GM21381 (cell line): ENCODE data around the gene ZBTB34.

Source experiments
- ATAC-seq: cut with Tn5 transposase; IDR thresholded peaks from one replicate; pipeline ENCODE4 v1.9.1; 2021; ENCODE audit warnings: mild to moderate bottlenecking, moderate library complexity; ENCODE audit not compliant: unreplicated experiment

The ZBTB34 gene

DNA sequence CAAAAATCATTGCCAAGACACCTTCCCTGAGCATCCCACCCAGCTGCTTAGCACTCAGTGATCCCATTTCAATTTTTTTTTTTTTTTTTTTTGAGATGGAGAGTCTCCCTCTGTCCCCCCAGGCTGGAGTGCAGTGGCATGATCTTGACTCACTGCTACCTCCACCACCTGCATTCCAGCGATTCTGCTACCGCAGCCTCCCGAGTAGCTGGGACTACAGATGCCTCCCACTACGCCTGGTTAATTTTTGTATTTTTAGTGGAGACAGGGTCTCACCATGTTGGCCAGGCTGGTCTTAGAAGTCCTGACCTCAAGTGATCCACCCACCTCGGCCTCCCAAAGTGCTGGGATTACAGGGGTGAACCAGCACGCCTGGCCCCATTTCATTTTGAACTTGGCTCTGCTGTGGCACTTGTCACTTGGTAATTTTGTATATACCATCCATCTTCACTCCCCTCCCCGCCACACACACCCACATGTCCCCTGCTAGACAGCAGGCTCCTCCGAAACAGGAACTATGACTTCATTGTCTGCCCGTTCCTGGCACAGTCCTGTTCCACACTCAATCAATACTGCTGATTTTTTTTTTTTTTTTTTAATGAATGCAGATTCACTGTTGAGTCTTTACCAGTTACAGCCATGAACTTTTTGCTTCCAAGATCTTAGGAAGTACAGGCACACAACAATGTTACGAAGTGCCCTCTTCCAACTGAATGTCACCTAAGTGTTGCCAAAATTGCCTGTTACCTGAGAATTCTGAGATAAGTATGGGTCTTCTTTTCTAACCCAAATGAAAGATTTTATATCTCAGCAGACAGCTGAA, 17.3 kb upstream of the ZBTB34 start:
- ATAC-seq = no peak

DNA sequence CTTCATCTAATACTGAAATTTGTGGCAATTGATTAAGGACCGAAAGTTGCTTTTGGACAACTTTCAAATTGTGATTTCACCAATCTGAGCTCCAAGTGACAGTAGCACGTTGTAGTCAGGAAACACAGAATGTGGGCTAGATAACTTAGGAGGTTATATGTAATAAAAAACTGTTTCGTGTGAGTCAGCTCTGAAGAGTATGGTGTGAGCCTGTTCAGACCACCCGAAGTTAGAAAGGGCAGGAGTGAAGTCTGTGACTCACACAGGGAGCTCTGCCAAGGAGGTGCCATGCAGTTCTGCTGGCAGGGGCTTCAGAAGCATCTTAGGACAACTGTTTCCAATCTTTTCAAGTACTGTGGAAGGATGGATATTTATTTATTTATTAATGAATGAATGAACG, 16.4 kb upstream of the ZBTB34 start:
- ATAC-seq = no peak

DNA sequence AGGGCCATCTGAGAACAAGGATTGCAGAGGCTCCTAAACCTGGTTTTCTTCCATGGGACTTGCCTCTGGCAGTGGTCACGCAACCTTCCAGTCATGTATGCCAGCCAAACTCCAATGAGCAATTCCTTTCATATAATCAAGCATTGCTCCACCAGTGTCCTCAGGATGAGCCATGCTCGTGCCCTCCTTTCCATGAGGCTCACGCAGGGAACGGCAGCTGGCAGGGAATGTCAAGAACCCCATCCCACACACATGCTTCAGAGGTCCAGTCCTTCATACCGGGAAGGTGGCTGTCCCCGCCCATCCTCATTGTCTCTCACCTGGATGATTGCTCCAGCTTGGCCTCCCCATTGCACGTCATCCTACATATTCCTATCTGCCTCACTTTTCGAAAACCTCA, 13.4 kb upstream of the ZBTB34 start:
- ATAC-seq = no peak

DNA sequence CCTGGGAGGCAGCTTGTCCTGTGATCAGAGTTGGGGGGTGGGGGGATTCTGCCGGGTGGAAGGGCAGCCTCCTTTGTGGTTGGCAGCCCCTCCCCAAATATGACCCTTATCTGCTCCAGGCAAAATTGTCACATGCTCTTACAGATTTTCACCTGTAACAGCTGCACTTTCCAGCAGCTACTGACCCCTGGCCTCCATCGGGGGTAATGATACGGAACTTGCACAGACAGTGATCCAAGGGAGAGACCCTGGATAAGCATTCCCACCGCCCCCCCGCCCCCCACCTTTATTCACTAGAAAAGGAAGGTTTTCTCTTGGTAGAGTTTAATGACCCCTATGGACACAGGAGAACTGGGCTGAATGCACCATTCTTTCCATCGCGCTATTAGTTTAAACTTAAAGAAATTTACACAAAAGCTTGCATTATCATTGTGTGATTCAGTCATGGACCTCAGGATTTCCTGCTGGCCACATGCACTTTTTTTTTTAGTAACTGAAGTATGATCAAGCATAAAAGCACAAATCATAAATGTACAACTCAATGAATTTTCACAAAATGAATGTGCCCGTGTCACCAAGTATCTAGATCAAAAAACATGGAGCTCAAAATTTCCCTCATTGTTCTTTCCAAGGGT, 10.7 kb upstream of the ZBTB34 start:
- ATAC-seq = no peak

DNA sequence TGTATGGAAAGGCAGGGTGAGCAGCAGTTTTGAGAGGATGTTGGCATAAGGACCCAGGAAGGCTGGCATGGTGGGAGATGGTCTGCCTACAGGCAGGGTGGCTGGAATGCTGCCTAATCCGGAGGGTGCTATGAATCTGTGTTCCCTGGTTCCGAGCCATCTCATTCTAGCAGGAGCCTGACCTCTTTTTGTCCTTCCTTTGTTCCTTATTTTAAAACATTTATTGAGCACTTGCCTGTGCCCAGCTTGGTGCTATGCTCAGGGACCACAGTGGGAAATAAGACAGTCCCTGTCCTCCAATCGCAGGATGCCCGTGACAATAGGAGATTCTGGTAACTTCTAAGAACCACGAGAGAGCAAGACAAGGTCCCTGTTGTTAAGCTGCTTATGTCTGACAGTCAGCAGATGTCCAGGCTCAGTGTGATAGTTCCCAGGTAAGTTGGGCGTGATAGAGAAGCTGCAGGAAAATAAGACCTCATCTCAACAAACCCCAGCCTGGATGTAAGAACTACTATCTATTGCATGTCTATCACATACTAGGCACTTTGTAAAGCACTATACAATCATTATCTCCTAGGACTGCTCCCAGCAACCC, 9.1 kb upstream of the ZBTB34 start:
- ATAC-seq = no peak

DNA sequence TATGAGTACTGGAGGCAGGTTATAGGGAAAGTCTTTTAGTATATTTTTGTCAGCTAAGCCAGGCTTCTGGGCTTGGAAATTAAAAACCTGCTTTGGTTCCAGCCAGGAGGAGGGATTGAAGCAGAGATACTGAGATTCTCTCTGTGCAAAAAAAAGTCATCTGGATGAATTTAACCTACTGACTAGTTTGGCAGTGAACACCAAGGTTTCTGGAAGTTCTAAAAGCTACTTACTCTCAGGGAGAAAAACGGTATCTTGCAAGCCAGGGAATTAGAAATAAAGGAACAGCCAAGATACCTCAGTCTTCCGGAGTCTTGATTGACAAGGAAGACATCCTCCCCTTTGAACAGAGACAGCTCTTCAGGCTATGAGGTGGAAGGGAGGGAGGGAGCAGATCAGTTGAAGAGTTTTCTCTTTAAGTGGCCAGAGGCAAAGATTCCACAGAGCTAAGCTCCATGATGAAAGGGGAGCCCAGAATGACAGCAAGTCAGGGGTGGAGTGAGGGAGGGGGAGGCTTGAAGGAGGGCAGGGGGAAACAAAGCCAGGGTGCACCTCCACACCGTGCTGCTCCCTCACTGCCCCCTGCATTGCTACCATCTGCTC, 8.3 kb upstream of the ZBTB34 start:
- ATAC-seq = no peak

DNA sequence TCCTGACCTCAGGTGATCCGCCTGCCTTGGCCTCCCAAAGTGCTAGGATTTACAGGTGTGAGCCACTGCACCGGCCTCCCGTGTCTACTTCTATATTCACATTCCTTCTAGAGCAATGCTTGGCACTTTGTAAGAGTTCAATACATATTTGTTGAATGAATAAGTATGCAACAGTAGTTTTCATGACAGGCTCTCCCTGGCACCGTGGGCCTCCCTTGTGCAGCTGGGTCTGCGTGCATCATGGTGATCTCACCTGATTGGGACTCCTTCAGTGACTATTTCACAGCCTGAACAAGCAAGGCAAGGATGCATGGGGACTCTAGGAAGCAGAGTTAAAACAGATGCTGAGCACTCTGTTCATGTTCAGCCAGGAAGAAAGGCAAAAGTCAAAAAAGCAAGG, 6.8 kb upstream of the ZBTB34 start:
- ATAC-seq = no peak

DNA sequence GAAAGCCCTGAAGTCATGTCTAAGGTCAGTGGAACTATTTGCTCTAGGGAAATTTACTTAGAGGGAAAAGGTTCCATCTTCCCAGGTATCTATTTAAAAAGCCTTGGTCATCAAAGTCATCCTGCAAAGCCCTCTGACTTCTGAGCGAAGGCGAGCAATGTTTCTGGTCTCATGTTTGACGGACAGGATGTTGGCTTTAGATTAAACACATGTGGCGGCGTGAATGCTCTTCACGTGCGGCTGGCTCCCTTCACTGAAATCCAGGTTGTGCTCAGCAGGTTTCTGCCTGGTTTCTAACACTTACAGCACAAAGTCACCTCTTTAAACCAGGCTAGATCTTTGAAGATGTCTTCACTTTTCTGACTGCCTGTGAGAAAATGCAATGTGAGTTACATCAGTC, 5.7 kb upstream of the ZBTB34 start:
- ATAC-seq = no peak

DNA sequence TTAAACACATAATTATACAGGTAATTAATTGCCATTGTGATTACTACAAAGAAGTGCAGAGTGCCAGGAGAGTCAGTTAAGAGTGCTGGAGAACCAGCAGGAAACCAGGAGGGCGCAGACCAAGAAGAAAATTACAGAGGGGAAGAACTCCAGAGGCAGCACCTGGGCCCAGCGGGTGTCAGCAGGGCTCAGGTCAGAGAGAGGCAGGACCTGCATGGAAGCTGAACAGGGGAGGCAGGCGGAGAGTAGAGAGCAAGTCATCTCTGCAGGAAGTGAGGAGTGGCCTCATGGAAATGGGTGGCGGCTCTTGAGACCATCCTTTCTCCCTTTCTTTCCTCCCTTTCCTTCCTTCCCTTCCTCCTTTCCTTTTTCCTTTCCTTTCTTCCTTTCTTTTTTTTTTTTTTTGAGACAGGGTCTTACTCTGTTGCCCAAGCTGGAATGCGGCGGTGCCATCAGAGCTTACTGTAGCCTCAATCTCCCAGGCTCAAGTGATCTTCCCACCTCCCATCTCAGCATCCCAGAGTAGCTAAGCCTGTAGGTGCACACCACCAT, 4.0 kb upstream of the ZBTB34 start:
- ATAC-seq = no peak

DNA sequence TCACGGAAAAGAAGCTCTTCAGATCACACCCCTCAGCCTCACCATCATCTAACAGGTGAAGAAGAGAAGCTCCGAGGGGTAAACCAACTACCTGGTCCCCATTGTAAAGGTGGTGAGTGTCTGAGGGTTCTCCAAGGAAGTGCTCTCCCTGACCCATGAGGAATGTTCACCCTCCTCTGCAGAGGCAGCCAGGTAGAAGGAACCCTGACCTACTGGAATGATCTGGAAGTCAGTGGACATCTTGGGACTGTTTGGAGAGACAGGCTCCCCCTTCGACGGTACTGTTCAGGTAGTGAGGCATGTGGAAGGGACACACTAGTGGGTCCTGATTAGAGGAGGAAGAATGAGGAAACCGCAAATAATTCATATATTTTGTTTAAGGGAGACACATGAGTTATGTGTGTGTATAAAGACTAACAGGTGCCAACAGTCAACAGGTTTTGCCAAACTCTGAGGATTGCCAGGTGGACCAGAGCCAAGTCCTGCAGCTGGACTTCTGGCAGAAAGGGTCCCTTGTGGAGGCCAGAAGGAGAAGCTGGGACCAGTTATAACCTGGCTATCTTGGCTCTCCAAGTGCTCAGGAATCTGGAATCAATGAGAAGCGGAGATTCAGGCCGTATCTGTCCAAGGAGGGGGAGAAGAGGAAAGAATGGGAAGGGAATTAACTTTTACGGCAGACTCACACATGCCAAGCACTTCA, 3.0 kb upstream of the ZBTB34 start:
- ATAC-seq = no peak

DNA sequence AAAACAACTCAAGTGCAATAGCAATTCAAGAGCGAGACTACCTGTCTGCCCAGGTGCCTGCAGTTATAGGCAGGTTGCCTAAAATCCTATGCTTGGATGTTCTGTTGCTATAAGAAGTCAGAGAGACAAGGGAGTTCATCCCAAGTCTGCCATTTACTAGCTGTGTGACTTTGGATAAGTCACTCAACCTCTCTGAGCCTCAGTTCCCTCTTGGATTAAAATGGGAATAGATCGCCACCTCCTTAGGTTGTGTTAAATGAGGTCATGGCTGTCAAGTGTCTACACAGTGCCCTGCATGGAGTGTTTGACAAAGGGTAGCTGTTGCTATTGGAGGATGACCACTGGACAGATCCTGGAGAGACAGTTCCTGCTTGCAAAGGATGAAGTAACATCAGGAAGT, 1.3 kb upstream of the ZBTB34 start:
- no peak for ATAC-seq

DNA sequence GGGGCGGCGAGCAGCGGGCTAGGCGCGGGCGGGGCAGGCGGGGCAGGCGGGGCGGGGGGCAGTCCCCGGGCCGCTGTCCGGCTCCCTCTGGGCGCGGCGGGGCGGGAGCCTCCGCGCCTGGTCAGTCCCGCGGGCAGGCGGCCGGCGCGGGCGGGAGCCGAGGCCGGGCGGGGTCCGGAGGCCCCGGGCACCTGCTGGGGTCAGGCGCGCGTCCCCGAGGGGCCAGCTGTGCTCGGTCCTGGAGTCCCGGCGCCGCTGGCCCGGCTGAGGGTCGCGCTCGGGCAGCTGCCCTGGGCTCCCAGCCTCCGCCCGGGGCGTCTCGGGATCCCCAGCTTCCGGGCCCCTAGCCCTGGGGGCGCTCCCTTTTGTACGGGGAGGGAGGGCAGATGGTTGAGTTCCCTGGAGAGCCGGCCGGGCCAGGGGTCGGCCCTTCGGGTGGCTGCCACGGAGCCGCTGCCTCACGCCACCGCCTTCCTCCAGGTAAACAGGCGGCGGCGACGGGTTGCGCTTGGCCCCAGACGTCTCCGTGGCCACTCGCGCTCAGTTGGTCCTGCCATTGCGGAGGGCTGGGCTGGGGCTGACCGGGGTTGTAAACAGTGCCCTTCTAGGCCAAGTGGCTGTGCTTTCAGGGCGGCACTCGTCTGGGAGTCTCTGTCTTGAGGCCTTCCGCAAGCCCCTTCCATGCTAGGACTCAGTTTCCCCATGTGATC, 473 bp downstream of the ZBTB34 start:
- ATAC-seq = peak; percentile 35

DNA sequence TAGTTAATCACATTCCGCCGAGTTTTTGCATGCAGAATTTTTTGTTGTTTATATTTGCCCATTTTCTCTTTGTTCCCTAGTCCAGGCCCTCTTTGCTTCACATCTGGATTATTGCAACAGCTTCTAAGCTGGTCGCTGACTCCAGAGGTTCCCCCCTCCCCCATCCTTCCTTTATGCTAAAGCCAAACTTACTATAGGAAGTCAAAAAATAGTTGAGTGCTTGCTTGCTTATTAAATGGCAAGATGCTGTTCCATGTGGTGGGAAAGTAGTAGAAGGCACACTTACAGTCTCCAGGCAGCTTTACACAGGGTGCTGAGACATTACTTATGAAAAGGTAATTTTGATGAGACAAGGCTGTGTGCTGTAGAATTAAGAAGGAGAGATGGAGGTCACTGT, 1.3 kb downstream of the ZBTB34 start:
- ATAC-seq = no peak

DNA sequence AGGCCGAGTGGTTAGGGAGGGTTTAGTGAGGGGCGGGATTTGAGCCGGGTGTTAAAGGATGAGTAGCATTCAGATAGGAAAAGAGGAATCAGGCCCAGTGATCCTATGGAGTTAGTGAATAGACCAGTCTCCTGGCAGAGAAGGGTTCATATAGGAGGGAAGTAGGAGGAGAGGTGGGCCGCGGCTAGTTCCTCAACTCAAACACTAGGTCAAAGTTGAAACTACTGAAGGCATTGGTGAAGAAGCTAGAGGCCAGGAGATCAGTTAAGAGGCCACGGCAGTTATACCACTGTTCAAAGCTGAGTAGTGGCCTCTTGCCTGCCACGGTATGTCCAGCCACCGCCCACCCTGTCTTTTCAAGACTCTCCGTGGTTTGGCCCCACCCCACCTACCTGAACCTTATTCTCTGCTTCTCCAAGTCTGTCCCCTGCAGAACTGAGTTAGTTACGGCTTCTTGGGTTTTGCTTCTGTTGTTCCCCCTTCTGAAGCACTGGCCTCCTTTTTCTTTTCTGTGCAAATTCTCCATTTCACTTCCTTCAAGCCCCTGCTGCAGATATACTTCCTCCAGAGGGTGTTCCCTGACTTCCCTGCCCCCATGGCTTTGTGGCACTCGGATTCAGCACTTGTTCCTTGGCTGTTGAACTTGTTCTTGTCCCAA, 1.8 kb downstream of the ZBTB34 start:
- ATAC-seq = no peak

DNA sequence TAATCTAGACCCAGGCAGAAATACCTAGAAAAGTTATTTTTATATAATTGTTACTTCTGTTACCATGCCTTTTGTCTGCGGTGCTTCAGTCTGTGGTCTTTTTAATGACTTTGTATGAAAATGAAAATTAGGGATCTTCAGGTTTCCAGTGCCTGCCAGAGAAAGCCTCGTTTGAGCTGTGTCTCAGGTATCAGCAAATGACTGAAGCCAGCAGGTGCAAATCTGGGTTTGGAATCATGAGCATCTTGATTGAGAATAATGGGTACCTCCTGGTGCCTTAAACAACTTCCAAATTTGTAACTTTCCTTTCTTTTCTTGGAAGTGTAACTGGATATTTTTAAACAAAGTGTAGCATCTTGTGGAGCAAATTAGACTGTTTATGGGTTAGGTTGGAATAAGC, 4.3 kb downstream of the ZBTB34 start:
- ATAC-seq = no peak

DNA sequence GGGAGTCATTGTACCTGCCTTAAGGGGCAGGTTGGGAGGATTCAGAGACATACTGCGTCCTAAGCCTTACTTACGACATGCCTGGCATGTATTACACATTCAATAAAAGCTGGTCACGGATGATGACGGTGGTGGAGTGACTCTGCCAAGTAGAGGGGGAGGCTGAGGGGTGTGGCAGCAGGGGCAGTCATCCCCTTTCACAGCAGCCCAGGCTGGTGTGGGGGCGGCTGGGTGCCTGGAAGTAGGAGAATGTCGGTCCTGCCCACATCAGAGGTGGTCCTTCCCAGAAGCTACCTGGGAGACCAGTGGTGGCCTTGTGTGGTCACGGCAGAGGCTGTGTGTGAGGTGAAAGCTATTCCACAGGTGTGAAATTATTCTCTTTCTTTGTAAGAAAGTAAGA, 8.9 kb downstream of the ZBTB34 start:
- no peak for ATAC-seq

DNA sequence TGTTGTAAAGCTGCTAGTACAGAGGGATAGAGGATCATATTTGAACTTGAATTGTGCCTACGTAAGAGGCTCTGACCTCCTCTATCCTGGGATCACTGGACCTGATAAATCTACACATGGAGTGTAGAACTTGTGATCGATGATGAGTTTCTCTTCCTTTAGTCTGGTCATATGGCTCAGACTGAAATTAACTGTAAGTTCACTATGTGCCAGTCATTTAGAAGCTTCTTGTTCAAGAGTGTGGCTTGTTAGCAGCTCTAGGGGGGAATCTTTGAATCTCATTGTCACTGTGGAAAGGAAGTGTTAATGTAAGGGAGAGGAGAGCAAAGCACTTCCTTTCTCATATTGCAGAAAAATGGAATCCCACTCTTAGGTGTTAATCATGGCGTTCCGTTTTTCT, 12.1 kb downstream of the ZBTB34 start:
- no peak for ATAC-seq

DNA sequence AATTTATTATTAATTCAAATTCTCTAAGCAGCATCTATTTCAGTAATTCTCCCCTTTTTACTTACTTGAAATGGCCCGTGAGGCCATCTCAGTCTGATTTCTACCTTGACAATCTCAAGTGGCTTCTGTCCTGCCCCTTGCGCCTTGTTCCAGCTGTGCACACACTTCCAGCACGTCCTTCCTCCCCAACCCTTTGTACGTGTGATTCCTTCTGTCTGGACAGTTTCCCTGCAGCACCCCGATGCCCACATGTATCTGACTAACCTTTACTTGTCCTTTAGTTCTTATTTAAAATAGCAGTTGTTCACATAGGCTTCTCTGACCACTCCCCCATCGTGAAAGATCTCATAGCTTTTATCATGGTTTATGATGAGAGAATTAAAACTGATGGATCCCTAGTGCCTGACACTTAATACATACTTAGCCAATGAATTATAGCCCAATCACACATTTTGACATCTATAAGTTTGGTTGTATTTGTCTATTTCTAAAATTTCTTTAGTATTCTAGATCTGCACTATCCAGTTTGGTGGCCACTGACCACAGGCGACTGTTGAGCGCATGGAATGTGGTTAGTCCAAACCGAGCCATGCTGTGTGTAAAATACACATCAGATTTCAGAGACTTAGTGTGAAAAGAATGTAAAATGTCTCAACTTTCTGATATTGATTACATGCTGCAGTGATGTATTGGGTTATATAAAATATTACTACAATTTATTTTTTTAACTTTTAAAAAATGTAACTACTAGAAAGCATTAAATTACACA, 14.3 kb downstream of the ZBTB34 start:
- no peak for ATAC-seq
